Endodermal cell (in vitro differentiated cells): Measurements from ENCODE around the gene KCNG4. TPM values are rescaled to one million over a fixed set of nuclear protein-coding genes. Genes with fewer than 3 reads are reported as not detected.

Experiments used
- DNase-seq: peaks from one replicate; pipeline ENCODE4 v3.0.0-alpha.2; 2017
- H3K27ac ChIP-seq: 2 replicates; pipeline ENCODE4 v1.5.1; 2013; ENCODE audit warnings: mild to moderate bottlenecking, low read depth, low read length, moderate library complexity
- H3K27me3 ChIP-seq: 2 replicates; pipeline ENCODE4 v1.6.1; 2013; ENCODE audit warnings: mild to moderate bottlenecking, low read length, moderate library complexity; ENCODE audit not compliant: insufficient read depth, control insufficient read depth, poor library complexity, severe bottlenecking
- H3K36me3 ChIP-seq: 2 replicates; pipeline ENCODE4 v1.7.0; 2013; ENCODE audit warnings: mild to moderate bottlenecking, low read length, moderate library complexity; ENCODE audit not compliant: control insufficient read depth, insufficient read depth
- H3K4me1 ChIP-seq: one replicate; pipeline ENCODE4 v1.7.0; 2013; ENCODE audit warnings: low read length; ENCODE audit not compliant: control insufficient read depth, insufficient read depth
- H3K4me3 ChIP-seq: 2 replicates; pipeline ENCODE4 v1.5.1; 2013; ENCODE audit warnings: mild to moderate bottlenecking, low read length, moderate library complexity
- H3K9ac ChIP-seq: 2 replicates; pipeline ENCODE4 v1.6.1; 2013; ENCODE audit warnings: mild to moderate bottlenecking, low read length, moderate library complexity; ENCODE audit not compliant: poor library complexity, severe bottlenecking; ENCODE audit errors: extremely low read depth
- H3K9me3 ChIP-seq: 2 replicates; pipeline ENCODE4 v1.6.1; 2013; ENCODE audit warnings: mild to moderate bottlenecking, low read length, moderate library complexity; ENCODE audit not compliant: control insufficient read depth
- H3K27ac Mint-ChIP-seq: 2 replicates; pipeline ENCODE4 v1.8.0; 2020; ENCODE audit warnings: mixed read lengths
- H3K27me3 Mint-ChIP-seq: 2 replicates; pipeline ENCODE4 v1.8.0; 2021; ENCODE audit warnings: mild to moderate bottlenecking, mixed read lengths; ENCODE audit not compliant: insufficient read depth
- H3K36me3 Mint-ChIP-seq: 2 replicates; pipeline ENCODE4 v1.8.0; 2020; ENCODE audit warnings: low read depth, mixed read lengths
- H3K4me1 Mint-ChIP-seq: 2 replicates; pipeline ENCODE4 v1.8.0; 2020; ENCODE audit warnings: mixed read lengths
- H3K4me3 Mint-ChIP-seq: 2 replicates; pipeline ENCODE4 v1.8.0; 2020; ENCODE audit warnings: mild to moderate bottlenecking, moderate library complexity, mixed read lengths
- H3K9me3 Mint-ChIP-seq: 2 replicates; pipeline ENCODE4 v1.8.0; 2020; ENCODE audit warnings: mild to moderate bottlenecking, mixed read lengths
- WGBS, 2 experiments: methylation state at CpG; one replicate each; pipeline versions ENCODE4 v1.1.5 to v1.1.7; 2013; ENCODE audit warnings: missing lambda C conversion rate in 2 of 2, mixed read lengths in 1 of 2; ENCODE audit not compliant: insufficient coverage in 1 of 2, insufficient read length in 1 of 2; 5-methylcytosine and 5-hydroxymethylcytosine counted together
- total RNA-seq, 2 donors: library from RNA; stranded (reverse); fragmentation: NEBNext Ultra II Directional in 1 of 2; extraction: Animal tissue kit (Norgen Biotek cat#: 25700) in 1 of 2; gene quantifications; 2 replicates in 1 of 2; 3 replicates in 1 of 2; pipeline ENCODE4 v1.2.1, GENCODE V29; 2021
- TF ChIP-seq, protein P1 (sequence below): fragments of 200-600 bp; sonication (generic); conservative IDR thresholded peaks from 2 replicates; pipeline ENCODE4 v1.5.0; 2021; ENCODE audit warnings: antibody characterized with exemption, mild to moderate bottlenecking

Gene KCNG4
- total RNA-seq, 2 donors from 2014 or later, result not detected

DNA sequence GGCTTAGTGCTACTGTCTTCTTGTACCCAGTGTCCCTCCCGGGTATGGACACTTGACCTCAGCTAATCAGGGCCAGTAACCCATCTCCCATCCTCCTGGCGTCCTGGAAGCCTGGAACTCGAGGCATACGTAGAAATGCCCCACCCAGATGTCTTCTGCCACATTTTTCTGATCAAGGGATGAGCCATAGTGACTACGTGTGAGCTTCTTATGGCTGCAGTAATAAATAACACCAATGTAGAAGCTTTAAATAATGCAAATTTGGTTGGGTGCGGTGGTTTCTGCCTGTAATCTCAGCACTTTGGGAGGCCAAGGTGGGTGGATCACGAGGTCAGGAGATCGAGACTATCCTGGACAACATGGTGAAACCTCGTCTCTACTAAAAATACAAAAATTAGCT lies 3.0 kb upstream of the KCNG4 start:
- Histone ChIP-seq H3K27me3 (no peaks in the 10 kb centered on the region), H3K4me1 (no peaks in the 10 kb centered on the region), H3K9me3 (no peaks in the 10 kb centered on the region), H3K4me3 (no peak overlapping the region), H3K9ac (no peak overlapping the region), H3K27ac (no peak overlapping the region), H3K36me3 (no peaks in the 10 kb centered on the region)
- Mint-ChIP-seq H3K36me3 (no peaks in the 10 kb centered on the region), H3K27me3 (peaks cover 11% of the 10 kb centered on the region), H3K9me3 (peaks cover 6% of the 10 kb centered on the region), H3K4me3 (no peak overlapping the region), H3K27ac (no peak overlapping the region), H3K4me1 (peaks cover 2% of the 10 kb centered on the region)
- DNase-seq, result no peak
- TF ChIP-seq, protein P1, sequence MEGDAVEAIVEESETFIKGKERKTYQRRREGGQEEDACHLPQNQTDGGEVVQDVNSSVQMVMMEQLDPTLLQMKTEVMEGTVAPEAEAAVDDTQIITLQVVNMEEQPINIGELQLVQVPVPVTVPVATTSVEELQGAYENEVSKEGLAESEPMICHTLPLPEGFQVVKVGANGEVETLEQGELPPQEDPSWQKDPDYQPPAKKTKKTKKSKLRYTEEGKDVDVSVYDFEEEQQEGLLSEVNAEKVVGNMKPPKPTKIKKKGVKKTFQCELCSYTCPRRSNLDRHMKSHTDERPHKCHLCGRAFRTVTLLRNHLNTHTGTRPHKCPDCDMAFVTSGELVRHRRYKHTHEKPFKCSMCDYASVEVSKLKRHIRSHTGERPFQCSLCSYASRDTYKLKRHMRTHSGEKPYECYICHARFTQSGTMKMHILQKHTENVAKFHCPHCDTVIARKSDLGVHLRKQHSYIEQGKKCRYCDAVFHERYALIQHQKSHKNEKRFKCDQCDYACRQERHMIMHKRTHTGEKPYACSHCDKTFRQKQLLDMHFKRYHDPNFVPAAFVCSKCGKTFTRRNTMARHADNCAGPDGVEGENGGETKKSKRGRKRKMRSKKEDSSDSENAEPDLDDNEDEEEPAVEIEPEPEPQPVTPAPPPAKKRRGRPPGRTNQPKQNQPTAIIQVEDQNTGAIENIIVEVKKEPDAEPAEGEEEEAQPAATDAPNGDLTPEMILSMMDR, result no peak
- 91 to 94% methylated on average over 7 to 9 of the region's 9 CpGs for WGBS, 2 experiments

- 86% methylated on average over 1 of the region's 1 CpG for WGBS, 2 experiments
These were observed 2.0 kb upstream of the KCNG4 start for GRCh38 chr16:84241778-84242177.

GRCh38 chr16:84240455-84240854 lies 643 bp upstream of the KCNG4 start:
- Histone ChIP-seq H3K27me3 (no peaks in the 10 kb centered on the region), H3K4me3 (no peak overlapping the region), H3K9me3 (no peaks in the 10 kb centered on the region), H3K27ac (no peak overlapping the region), H3K36me3 (no peaks in the 10 kb centered on the region), H3K9ac (no peak overlapping the region), H3K4me1 (no peaks in the 10 kb centered on the region)
- Mint-ChIP-seq H3K4me1 (no peaks in the 10 kb centered on the region), H3K9me3 (peaks cover 6% of the 10 kb centered on the region), H3K27ac (no peak overlapping the region), H3K27me3 (peaks cover 14% of the 10 kb centered on the region), H3K36me3 (no peaks in the 10 kb centered on the region), H3K4me3 (no peak overlapping the region)
- no peak for DNase-seq
- WGBS, 2 experiments, result 80 to 88% methylated on average over 2 of the region's 2 CpGs
- TF ChIP-seq, protein P1, result no peak

More at GRCh38 chr16:84241778-84242177, 2.0 kb upstream of the KCNG4 start:
- Histone ChIP-seq H3K27me3 (no peaks in the 10 kb centered on the region), H3K9ac (no peak overlapping the region), H3K4me3 (no peak overlapping the region), H3K9me3 (no peaks in the 10 kb centered on the region), H3K27ac (no peak overlapping the region), H3K36me3 (no peaks in the 10 kb centered on the region), H3K4me1 (no peaks in the 10 kb centered on the region)
- Mint-ChIP-seq H3K27ac (no peak overlapping the region), H3K36me3 (no peaks in the 10 kb centered on the region), H3K4me1 (peaks cover 2% of the 10 kb centered on the region), H3K4me3 (no peak overlapping the region), H3K9me3 (peaks cover 6% of the 10 kb centered on the region), H3K27me3 (peaks cover 14% of the 10 kb centered on the region)
- TF ChIP-seq, protein P1, result no peak
- no peak for DNase-seq
